PC-3 (cell line): ENCODE results near the gene NADK2. TPM values are rescaled to one million over a fixed set of nuclear protein-coding genes. Genes with fewer than 3 reads are reported as not detected.

Experiments
- ATAC-seq: fragments of 200-7000 bp; cut with Tn5 transposase; 2 replicates; pipeline ENCODE4 v1.9.1; 2020; ENCODE audit warnings: mild to moderate bottlenecking, moderate library complexity
- BruUV-seq: library from RNA; stranded (reverse); fragments of 400-500 nt; replicated peaks from 2 replicates; lab custom pipeline; 2021; lab: Mats Ljungman, UMichigan
- CTCF ChIA-PET: fragments of 300-600 bp; sonication (Branson Sonifier 250); formaldehyde crosslinking; loops from one replicate; lab custom pipeline; 2022; ENCODE audit warnings: antibody characterized with exemption; lab: Charles Lee
- POLR2A ChIA-PET: fragments of 300-600 bp; sonication (Branson Sonifier 250); formaldehyde crosslinking; loops from one replicate; lab custom pipeline; 2022; ENCODE audit warnings: antibody characterized with exemption; ENCODE audit not compliant: unreplicated experiment; lab: Charles Lee
- DNase-seq: peaks from one replicate; pipeline ENCODE4 v3.0.0-alpha.2; 2015
- H2AFZ ChIP-seq: fragments of 300-600 bp; sonication (generic); 2 replicates; pipeline ENCODE4 v1.6.0; 2016; ENCODE audit warnings: antibody characterized with exemption, low read length
- H3F3A ChIP-seq: fragments of 300-600 bp; sonication (generic); one replicate; pipeline ENCODE4 v1.6.0; 2017; ENCODE audit warnings: antibody characterized with exemption, low read length, control low read depth, mild to moderate bottlenecking; ENCODE audit not compliant: unreplicated experiment
- H3K27ac ChIP-seq: fragments of 300-600 bp; sonication (generic); 2 replicates; pipeline ENCODE4 v1.5.1; 2016; ENCODE audit warnings: mild to moderate bottlenecking, low read length
- H3K27me3 ChIP-seq: fragments of 300-600 bp; sonication (generic); 2 replicates; pipeline ENCODE4 v1.6.1; 2016; ENCODE audit warnings: low read length, mixed read lengths
- H3K36me3 ChIP-seq: fragments of 300-600 bp; sonication (generic); 2 replicates; pipeline ENCODE4 v1.6.1; 2016; ENCODE audit warnings: low read depth, mixed run types, low read length, mixed read lengths
- H3K4me1 ChIP-seq: fragments of 300-600 bp; sonication (generic); 2 replicates; pipeline ENCODE4 v1.5.1; 2016; ENCODE audit warnings: low read length; ENCODE audit not compliant: insufficient read depth
- H3K4me2 ChIP-seq: fragments of 300-600 bp; sonication (generic); 2 replicates; pipeline ENCODE4 v1.6.0; 2016; ENCODE audit warnings: low read length
- H3K4me3 ChIP-seq: fragments of 300-600 bp; sonication (generic); 2 replicates; pipeline ENCODE4 v1.5.1; 2016; ENCODE audit warnings: mild to moderate bottlenecking, low read length, mixed read lengths
- H3K79me2 ChIP-seq: fragments of 300-600 bp; sonication (generic); 2 replicates; pipeline ENCODE4 v1.6.1; 2017; ENCODE audit warnings: low read length, mixed read lengths
- H3K9ac ChIP-seq: fragments of 300-600 bp; sonication (generic); 2 replicates; pipeline ENCODE4 v1.6.0; 2016; ENCODE audit warnings: mild to moderate bottlenecking, low read length
- H3K9me2 ChIP-seq: fragments of 300-600 bp; sonication (generic); replicated peaks from 2 replicates; pipeline ENCODE4 v1.6.1; 2016; ENCODE audit warnings: mixed run types, low read length, mixed read lengths
- H3K9me3 ChIP-seq: fragments of 300-600 bp; sonication (generic); 2 replicates; pipeline ENCODE4 v1.6.1; 2016; ENCODE audit warnings: low read length, mixed read lengths
- H4K20me1 ChIP-seq: fragments of 300-600 bp; sonication (generic); 2 replicates; pipeline ENCODE4 v1.6.1; 2016; ENCODE audit warnings: low read length, mixed read lengths
- EZH2 ChIP-seq: fragments of 300-600 bp; sonication (generic); IDR thresholded peaks from one replicate; pipeline ENCODE4 v1.6.1; 2017; ENCODE audit warnings: antibody characterized with exemption, mild to moderate bottlenecking, low read length; ENCODE audit not compliant: unreplicated experiment
- EZH2phosphoT487 ChIP-seq: fragments of 300-600 bp; sonication (generic); IDR thresholded peaks from 2 replicates; pipeline ENCODE4 v1.6.1; 2018; ENCODE audit warnings: mild to moderate bottlenecking, antibody characterized with exemption, low read length, borderline replicate concordance
- intact Hi-C: fragments of 100-400 bp; cut with micrococcal nuclease; formaldehyde crosslinking; loops from 2 replicates; pipeline ENCODE4 v1.9.0; 2023
- total RNA-seq: library from RNA; depleted of rRNA; stranded (reverse); fragments of >200 nt; gene quantifications from 2 replicates; pipeline ENCODE4 v1.2.3, GENCODE V29; 2014
- TF ChIP-seq, protein P1 (sequence below): fragments of 300-600 bp; sonication (generic); conservative IDR thresholded peaks from 2 replicates; pipeline ENCODE4 v1.5.1; 2017; ENCODE audit warnings: antibody characterized with exemption, low read depth, mild to moderate bottlenecking, low read length

NADK2 gene
- total RNA-seq, 1 experiment from 2014 or later = 17.7 TPM

DNA sequence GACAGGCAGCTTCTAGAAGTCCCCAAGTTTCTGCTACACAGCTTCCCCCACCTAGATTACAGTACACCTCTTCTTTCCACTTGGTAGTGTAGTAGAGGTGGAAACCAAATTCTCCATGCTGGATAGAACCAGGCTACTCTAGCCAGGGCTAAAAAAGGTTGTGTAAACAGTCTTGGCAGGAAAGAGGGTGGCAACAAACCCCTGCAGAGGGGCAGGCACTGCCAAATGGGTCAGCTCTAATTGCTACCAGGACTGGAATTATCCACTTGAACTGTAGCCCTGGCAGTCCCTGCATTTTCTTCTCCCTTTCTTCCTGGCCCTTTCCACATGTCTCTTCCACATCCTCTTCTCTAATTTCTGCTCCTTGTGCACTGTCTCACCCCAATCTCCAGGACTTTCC is 35.1 kb upstream of the NADK2 start:
- Histone ChIP-seq H3K4me1 (no peaks in the 10 kb centered on the region), H4K20me1 (no peaks in the 10 kb centered on the region), H3K79me2 (no peaks in the 10 kb centered on the region), H3K4me3 (no peak overlapping the region), H2AFZ (no peak overlapping the region), H3K9me3 (no peaks in the 10 kb centered on the region), H3K9me2 (no peaks in the 10 kb centered on the region), H3K27ac (no peak overlapping the region), H3K36me3 (no peaks in the 10 kb centered on the region), H3K27me3 (no peaks in the 10 kb centered on the region; the same call in 1 of the 2 replicates), H3F3A (no peaks in the 10 kb centered on the region), H3K4me2 (no peak overlapping the region), H3K9ac (no peak overlapping the region)
- no TSS peak for BruUV-seq
- intact Hi-C loops = no loop called here
- TF ChIP-seq, protein P1, sequence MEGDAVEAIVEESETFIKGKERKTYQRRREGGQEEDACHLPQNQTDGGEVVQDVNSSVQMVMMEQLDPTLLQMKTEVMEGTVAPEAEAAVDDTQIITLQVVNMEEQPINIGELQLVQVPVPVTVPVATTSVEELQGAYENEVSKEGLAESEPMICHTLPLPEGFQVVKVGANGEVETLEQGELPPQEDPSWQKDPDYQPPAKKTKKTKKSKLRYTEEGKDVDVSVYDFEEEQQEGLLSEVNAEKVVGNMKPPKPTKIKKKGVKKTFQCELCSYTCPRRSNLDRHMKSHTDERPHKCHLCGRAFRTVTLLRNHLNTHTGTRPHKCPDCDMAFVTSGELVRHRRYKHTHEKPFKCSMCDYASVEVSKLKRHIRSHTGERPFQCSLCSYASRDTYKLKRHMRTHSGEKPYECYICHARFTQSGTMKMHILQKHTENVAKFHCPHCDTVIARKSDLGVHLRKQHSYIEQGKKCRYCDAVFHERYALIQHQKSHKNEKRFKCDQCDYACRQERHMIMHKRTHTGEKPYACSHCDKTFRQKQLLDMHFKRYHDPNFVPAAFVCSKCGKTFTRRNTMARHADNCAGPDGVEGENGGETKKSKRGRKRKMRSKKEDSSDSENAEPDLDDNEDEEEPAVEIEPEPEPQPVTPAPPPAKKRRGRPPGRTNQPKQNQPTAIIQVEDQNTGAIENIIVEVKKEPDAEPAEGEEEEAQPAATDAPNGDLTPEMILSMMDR = no peak
- TF ChIP-seq EZH2 (no peak), EZH2phosphoT487 (no peak)
- CTCF ChIA-PET = interaction anchor here (1.1 kb wide), 1 partner anchor 34 kb away, joined by 7 read pairs; no protein-coding TSS in a partner anchor
- ATAC-seq = no peak
- DNase-seq = no peak
- POLR2A ChIA-PET = no interaction called here

DNA sequence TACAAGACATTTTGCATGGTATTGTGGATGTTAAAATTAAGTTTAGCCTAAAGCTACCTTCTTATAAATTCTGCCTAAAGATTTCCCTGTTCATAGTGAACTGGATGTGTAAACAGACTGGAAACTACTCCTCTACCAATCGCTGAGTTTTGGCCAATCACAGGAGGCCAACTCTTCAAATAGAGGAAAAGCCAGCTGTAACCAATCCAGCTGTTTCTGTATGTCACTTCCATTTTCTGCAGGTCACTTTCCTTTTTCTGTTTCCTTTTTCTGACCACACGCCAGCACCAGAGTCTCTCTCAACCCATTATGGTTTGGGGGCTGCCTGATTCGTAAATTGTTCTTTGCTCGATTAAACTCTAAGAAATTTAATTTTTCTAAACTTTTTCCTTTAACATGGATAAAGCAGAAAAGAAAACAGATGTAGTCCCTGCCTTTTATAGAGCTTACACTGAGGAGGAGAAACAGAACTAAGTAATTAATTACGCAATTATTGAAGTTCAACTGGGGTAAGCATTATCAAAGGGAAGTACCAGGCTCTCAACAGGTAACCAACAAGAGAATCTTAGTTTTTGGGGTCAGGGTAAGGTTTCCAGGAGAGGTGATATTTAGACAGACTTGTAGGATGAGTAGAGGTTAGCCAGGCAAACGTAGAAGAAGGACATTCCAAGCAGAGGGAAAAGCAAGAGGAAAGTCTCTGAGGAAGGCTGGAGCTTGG is 32.2 kb upstream of the NADK2 start:
- CTCF ChIA-PET = no interaction called here

More for the DNA sequence above, 32.2 kb upstream of the NADK2 start:
- BruUV-seq = no TSS peak
- H3K79me2 ChIP-seq = no peaks in the 10 kb centered on the region
- H2AFZ ChIP-seq = no peak overlapping the region
- H3K36me3 ChIP-seq = no peaks in the 10 kb centered on the region
- no peak overlapping the region for H3K4me3 ChIP-seq
- H3K9me2 ChIP-seq = no peaks in the 10 kb centered on the region
- H3K27ac ChIP-seq = no peak overlapping the region
- no peaks in the 10 kb centered on the region for H3F3A ChIP-seq
- no peak overlapping the region for H3K4me2 ChIP-seq
- H3K4me1 ChIP-seq = no peaks in the 10 kb centered on the region
- POLR2A ChIA-PET = no interaction called here
- no peaks in the 10 kb centered on the region for H3K9me3 ChIP-seq
- H3K27me3 ChIP-seq = no peaks in the 10 kb centered on the region; the same call in 1 of the 2 replicates
- no peak for ATAC-seq
- H4K20me1 ChIP-seq = no peaks in the 10 kb centered on the region
- no peak for DNase-seq
- no peak overlapping the region for H3K9ac ChIP-seq
- intact Hi-C loops = no loop called here
- TF ChIP-seq EZH2phosphoT487 (no peak), EZH2 (no peak)
- TF ChIP-seq, protein P1 = no peak
